Activated CD4-positive, alpha-beta T cell treated with anti-CD3 and anti-CD28 coated beads for 36 hours (primary cell): ENCODE results near the gene BHMT2. TPM values are rescaled to one million over a fixed set of nuclear protein-coding genes. Genes with fewer than 3 reads are reported as not detected.

Source experiments
- ATAC-seq: fragments of 200-7000 bp; cut with Tn5 transposase; one replicate; pipeline ENCODE4 v1.10.0; 2021; ENCODE audit warnings: mild to moderate bottlenecking, moderate library complexity
- CTCF ChIA-PET: fragments of 350-600 bp; sonication (Branson Sonifier 250); formaldehyde crosslinking; loops from one replicate; lab custom pipeline; 2021; ENCODE audit warnings: antibody characterized with exemption; lab: Charles Lee
- POLR2A ChIA-PET: fragments of 350-600 bp; sonication (Branson Sonifier 250); formaldehyde crosslinking; loops from one replicate; lab custom pipeline; 2021; ENCODE audit warnings: antibody characterized with exemption, inconsistent platforms; lab: Charles Lee
- DNase-seq: peaks from one replicate; pipeline ENCODE4 v3.0.0-alpha.2; 2020
- H3K27ac Mint-ChIP-seq: one replicate; pipeline ENCODE4 v1.8.0; 2021; ENCODE audit warnings: mixed read lengths
- H3K27me3 Mint-ChIP-seq: one replicate; pipeline ENCODE4 v1.8.0; 2021; ENCODE audit warnings: mixed read lengths
- H3K36me3 Mint-ChIP-seq: one replicate; pipeline ENCODE4 v1.8.0; 2021; ENCODE audit warnings: low read depth, mixed read lengths
- H3K4me1 Mint-ChIP-seq: one replicate; pipeline ENCODE4 v1.8.0; 2021; ENCODE audit warnings: mixed read lengths
- H3K4me3 Mint-ChIP-seq: one replicate; pipeline ENCODE4 v1.8.0; 2021; ENCODE audit warnings: mild to moderate bottlenecking, moderate library complexity, mixed read lengths
- H3K9me3 Mint-ChIP-seq: one replicate; pipeline ENCODE4 v1.8.0; 2021; ENCODE audit warnings: low read depth, mixed read lengths
- intact Hi-C, 2 experiments: fragments of 100-400 bp; cut with DNase I in 1 of 2; cut with micrococcal nuclease in 1 of 2; formaldehyde crosslinking; loops; one replicate each; pipeline versions ENCODE4 v1.14.2 to v1.15.1; 2022 to 2024; cut with DNase I, micrococcal nuclease
- total RNA-seq, 2 experiments: library from RNA; stranded (reverse); gene quantifications; one replicate each; pipeline ENCODE4 v1.2.3, GENCODE V29; 2021

The BHMT2 gene, protein sequence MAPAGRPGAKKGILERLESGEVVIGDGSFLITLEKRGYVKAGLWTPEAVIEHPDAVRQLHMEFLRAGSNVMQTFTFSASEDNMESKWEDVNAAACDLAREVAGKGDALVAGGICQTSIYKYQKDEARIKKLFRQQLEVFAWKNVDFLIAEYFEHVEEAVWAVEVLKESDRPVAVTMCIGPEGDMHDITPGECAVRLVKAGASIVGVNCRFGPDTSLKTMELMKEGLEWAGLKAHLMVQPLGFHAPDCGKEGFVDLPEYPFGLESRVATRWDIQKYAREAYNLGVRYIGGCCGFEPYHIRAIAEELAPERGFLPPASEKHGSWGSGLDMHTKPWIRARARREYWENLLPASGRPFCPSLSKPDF
- total RNA-seq, result not detected

DNA sequence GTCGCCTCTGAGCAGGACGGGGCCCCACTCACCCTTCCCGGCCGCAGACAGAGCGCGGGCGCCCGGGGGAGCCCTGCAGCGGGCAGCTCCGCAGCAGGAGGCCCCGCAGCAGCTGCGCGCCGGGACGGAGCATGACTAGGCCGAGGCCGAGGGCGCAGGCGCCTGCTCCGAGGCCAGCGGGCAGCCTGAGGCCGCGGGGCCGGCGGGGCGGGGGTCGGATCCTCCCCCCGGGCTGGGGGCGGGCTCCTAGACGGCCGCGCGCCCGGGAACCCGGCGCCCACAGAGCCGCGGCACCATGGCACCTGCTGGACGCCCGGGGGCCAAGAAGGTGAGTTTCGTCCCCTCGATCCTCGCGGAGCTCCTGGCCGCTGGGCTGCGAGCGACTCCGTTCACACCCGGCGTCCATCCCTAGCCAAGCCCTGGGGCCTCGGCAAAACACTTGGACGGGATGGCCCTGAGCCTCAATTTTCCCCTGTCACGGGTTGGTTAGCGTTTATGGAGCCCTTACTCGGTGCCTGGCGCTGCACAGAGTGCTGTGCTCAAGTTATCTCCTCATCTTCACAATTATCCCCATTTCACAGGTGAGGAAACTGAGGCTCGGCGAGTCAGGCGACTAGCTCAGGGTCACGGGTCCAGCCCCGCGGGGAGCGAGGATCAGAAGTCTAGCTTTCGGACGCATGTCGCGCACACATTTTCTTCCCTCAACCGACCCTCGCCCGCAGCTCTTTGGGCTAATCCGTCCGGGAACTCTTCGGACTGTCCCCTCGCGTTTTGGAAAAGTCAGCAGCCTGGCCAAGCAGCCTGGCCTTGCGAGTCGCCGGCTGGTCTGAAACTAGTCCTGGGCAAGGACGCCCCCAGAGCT is at the start of gene BHMT2, which contains the start of gene DMGDH:
BHMT2 (plus strand) TSS at position 280 of the 862 bp plus-strand sequence; CDS start at position 296, 16 bp downstream.
DMGDH (minus strand) TSS at position 187 of the 862 bp plus-strand sequence; CDS start at position 133, 54 bp downstream.
- intact Hi-C loops, result no loop called here
- H3K4me3 Mint-ChIP-seq, result no peak within 1 kb of the TSS
- CTCF ChIA-PET, result interaction anchor here (0.6 to 1.5 kb wide), 3 partner anchors 13 to 63 kb away, joined by 3 to 4 read pairs (median 4); no protein-coding TSS in a partner anchor

DNA sequence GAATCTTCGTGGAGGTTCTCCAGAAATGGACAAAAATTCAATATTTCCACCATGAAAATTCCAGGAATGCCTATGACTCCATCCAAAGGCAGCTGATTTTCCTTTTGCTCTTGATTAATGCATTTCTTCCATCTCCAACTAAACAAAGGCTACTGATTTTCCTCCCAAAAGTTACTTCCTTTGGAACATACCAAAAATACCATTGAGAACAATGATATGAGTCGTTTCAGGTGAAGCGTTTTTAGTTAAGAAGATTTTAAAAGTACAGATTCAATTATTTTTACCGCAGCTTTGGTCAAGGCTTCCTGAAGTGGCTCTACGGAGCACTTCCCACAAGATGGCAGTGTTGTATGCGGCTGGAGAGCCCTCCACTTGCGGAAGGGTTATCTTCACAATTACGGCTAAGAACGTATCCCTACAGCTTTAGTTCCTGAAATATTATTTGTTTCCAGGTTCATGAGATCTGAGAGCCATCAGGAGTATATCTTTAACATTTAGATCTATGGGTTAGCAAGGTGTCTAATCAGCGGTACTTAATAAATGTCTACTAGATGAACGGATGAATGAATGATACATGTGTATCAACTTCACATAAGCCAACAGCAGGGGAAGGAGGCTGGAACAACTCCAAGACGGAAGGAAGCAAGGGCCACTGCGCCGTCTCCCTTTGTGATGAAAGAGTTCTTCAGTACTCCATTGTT is 48.6 kb upstream of the BHMT2 start:
- no peak for ATAC-seq
- DNase-seq, result peak; percentile 70
- H3K4me3 Mint-ChIP-seq, result no peak overlapping the region
- H3K36me3 Mint-ChIP-seq, result no peaks in the 10 kb centered on the region
- H3K4me1 Mint-ChIP-seq, result peaks cover 2% of the 10 kb centered on the region
- ChIA-PET CTCF (interaction anchor here (0.6 to 8.4 kb wide), 29 partner anchors 9 to 1083 kb away, joined by 3 to 299 read pairs (median 4); partner anchors contain the start of gene ARSB), POLR2A (no interaction called here)
- peaks cover 33% of the 10 kb centered on the region for H3K27me3 Mint-ChIP-seq
- H3K27ac Mint-ChIP-seq, result no peak overlapping the region
- no peaks in the 10 kb centered on the region for H3K9me3 Mint-ChIP-seq
- intact Hi-C loops, result loop anchor here (1.0 to 5.0 kb wide), 5 partner anchors 112 to 1062 kb away; no protein-coding TSS in a partner anchor

More for the DNA sequence above, at the start of gene BHMT2, which contains the start of gene DMGDH:
- Mint-ChIP-seq H3K27ac (no peak within 1 kb of the TSS), H3K9me3 (peaks cover 2% of the 10 kb centered on the region), H3K4me1 (no peaks in the 10 kb centered on the region), H3K27me3 (peaks cover 33% of the 10 kb centered on the region), H3K36me3 (no peaks in the 10 kb centered on the region)
- DNase-seq (peak; percentile 21), ATAC-seq (peak; percentile 49)
- POLR2A ChIA-PET, result no interaction called here

DNA sequence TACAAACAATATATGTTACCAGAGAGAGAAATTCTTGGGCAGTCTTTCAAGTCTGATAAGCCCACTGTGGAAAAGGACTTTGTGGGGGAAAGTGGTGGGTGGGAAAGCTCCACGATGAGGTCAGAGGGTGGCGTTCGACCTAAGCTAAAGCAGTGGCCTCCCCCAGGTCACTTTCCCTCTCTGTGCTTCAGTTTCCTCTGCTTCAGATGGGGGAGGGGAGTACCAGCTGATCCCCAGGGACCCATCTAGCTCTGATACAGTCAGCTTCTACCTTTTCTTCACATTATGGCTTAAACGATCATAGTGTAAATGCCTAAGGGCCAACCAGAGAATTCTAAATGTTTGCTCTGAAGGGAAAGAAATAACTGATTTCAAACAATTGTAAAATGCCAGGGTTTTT is 47.8 kb upstream of the BHMT2 start:
- ChIA-PET POLR2A (no interaction called here), CTCF (interaction anchor here (0.6 to 8.4 kb wide), 22 partner anchors 9 to 1083 kb away, joined by 3 to 299 read pairs (median 4); partner anchors contain the start of gene BHMT2)
- intact Hi-C loops, result loop anchor here (1.0 to 5.0 kb wide), 5 partner anchors 112 to 1061 kb away; no protein-coding TSS in a partner anchor
- Mint-ChIP-seq H3K27me3 (peaks cover 37% of the 10 kb centered on the region), H3K36me3 (no peaks in the 10 kb centered on the region), H3K4me3 (no peak overlapping the region), H3K4me1 (peaks cover 2% of the 10 kb centered on the region), H3K9me3 (no peaks in the 10 kb centered on the region), H3K27ac (no peak overlapping the region)
- DNase-seq, result no peak
- no peak for ATAC-seq

DNA sequence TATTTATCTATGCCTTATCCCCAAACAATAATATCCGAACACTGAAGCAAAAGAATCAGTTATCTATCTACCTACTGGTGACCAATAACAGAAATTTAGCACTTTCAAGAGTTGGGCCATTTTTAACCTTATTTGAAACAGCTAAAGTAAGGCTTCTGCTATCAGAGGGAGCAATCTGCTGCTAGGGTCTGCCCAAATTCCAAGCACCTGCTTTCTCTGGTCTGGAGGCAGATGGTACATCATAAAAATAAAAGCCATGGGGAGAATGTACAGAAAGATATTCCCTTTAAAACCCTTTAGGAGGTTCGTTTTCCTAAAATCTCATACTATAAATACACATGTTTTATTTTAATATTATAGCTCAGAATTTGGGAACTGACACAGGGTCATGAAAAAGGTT is 46.8 kb upstream of the BHMT2 start:
- ChIA-PET POLR2A (no interaction called here), CTCF (interaction anchor here (0.5 to 8.4 kb wide), 16 partner anchors 13 to 643 kb away, joined by 3 to 299 read pairs (median 4); no protein-coding TSS in a partner anchor)
- H3K27ac Mint-ChIP-seq, result no peak overlapping the region
- peaks cover 2% of the 10 kb centered on the region for H3K4me1 Mint-ChIP-seq
- H3K9me3 Mint-ChIP-seq, result no peaks in the 10 kb centered on the region
- intact Hi-C loops, result loop anchor here in 1 of 2 experiments (5.0 kb wide), 2 partner anchors 135 to 835 kb away; no protein-coding TSS in a partner anchor
- H3K4me3 Mint-ChIP-seq, result no peak overlapping the region
- H3K36me3 Mint-ChIP-seq, result no peaks in the 10 kb centered on the region
- H3K27me3 Mint-ChIP-seq, result peaks cover 44% of the 10 kb centered on the region
- ATAC-seq (no peak), DNase-seq (no peak)

DNA sequence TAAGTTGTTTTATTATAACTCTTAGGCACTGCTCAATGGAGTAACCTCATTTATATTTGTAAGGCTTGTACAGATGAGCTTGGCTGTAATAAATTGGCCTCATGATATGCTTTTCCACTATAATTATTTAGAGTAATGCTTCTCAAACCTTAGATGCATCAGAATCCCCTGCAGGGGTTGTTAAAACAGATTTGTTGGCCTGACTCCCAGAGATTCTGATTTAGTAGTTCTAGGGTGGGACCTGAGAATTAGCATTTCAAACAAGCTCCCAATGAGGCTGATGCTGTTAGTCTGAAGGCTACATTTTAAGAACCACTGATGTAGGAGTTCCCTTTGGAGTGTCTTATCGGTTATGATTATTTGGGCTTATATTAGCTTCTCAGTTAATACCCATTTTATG is 46.2 kb upstream of the BHMT2 start:
- no peaks in the 10 kb centered on the region for H3K36me3 Mint-ChIP-seq
- peaks cover 42% of the 10 kb centered on the region for H3K27me3 Mint-ChIP-seq
- ATAC-seq (no peak), DNase-seq (no peak)
- intact Hi-C loops, result loop anchor here in 1 of 2 experiments (5.0 kb wide), 2 partner anchors 136 to 834 kb away; no protein-coding TSS in a partner anchor
- H3K27ac Mint-ChIP-seq, result no peak overlapping the region
- peaks cover 2% of the 10 kb centered on the region for H3K4me1 Mint-ChIP-seq
- POLR2A ChIA-PET, result no interaction called here
- H3K4me3 Mint-ChIP-seq, result no peak overlapping the region
- CTCF ChIA-PET, result interaction anchor here (0.5 to 8.4 kb wide), 12 partner anchors 14 to 644 kb away, joined by 3 to 299 read pairs (median 6); no protein-coding TSS in a partner anchor
- H3K9me3 Mint-ChIP-seq, result no peaks in the 10 kb centered on the region

DNA sequence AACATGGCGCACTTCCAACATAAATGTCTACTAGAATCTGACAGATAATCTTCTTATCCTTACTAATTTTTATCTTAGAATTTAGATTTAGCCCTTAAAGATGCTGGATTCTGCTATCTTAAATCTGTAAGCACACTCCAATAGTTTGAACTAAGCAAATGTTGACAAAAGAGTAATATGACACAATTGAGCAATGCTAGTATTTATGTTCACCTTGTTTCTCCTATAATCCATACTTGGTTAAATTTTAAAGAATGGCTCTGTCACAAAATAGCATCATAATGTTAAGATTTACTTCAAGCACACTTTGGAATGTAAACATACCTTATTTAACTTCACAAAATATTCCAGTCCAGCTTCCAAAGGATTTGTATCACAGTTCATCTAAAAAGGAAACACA is 45.6 kb upstream of the BHMT2 start:
- POLR2A ChIA-PET, result no interaction called here
- Mint-ChIP-seq H3K9me3 (no peaks in the 10 kb centered on the region), H3K27me3 (peaks cover 42% of the 10 kb centered on the region), H3K4me3 (no peak overlapping the region), H3K27ac (no peak overlapping the region), H3K36me3 (no peaks in the 10 kb centered on the region), H3K4me1 (peaks cover 2% of the 10 kb centered on the region)
- DNase-seq (no peak), ATAC-seq (no peak)
- intact Hi-C loops, result loop anchor here (2.0 to 5.0 kb wide), 4 partner anchors 41 to 833 kb away; no protein-coding TSS in a partner anchor
- CTCF ChIA-PET, result interaction anchor here (1.3 to 8.4 kb wide), 15 partner anchors 8 to 512 kb away, joined by 3 to 299 read pairs (median 8); no protein-coding TSS in a partner anchor

DNA sequence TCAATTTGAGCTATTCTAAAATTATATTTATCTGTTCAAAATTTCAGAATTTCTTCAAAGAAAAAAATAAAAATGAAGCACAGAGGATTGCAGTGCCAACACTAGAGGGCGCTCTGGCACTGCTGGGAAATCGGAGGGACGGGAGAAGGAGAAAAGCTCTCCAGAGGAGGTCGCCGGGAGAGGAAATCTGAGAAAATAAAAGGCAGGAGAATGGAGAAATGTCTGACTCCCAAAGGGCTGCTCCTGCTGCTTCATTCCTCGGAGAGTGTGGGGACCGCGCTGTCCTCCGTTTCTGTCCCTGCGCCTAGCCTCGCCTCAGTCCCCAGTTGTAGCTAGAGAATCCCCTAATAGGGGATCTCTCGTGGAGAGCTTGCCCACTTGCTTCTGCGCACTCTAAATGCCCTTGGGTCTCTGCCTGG is 44.5 kb upstream of the BHMT2 start:
- ChIA-PET POLR2A (interaction anchor here (0.5 to 0.6 kb wide), 2 partner anchors 39 to 1131 kb away, joined by 4 to 5 read pairs; no protein-coding TSS in a partner anchor), CTCF (interaction anchor here (0.5 to 8.4 kb wide), 45 partner anchors 9 to 1881 kb away, joined by 3 to 299 read pairs (median 4); no protein-coding TSS in a partner anchor)
- H3K27me3 Mint-ChIP-seq, result peaks cover 36% of the 10 kb centered on the region
- no peaks in the 10 kb centered on the region for H3K36me3 Mint-ChIP-seq
- peaks cover 2% of the 10 kb centered on the region for H3K4me1 Mint-ChIP-seq
- no peak overlapping the region for H3K27ac Mint-ChIP-seq
- intact Hi-C loops, result loop anchor here (1.0 to 2.0 kb wide), 5 partner anchors 42 to 440 kb away; no protein-coding TSS in a partner anchor
- H3K9me3 Mint-ChIP-seq, result no peaks in the 10 kb centered on the region
- H3K4me3 Mint-ChIP-seq, result no peak overlapping the region
- ATAC-seq (no peak), DNase-seq (peak; percentile 78)

DNA sequence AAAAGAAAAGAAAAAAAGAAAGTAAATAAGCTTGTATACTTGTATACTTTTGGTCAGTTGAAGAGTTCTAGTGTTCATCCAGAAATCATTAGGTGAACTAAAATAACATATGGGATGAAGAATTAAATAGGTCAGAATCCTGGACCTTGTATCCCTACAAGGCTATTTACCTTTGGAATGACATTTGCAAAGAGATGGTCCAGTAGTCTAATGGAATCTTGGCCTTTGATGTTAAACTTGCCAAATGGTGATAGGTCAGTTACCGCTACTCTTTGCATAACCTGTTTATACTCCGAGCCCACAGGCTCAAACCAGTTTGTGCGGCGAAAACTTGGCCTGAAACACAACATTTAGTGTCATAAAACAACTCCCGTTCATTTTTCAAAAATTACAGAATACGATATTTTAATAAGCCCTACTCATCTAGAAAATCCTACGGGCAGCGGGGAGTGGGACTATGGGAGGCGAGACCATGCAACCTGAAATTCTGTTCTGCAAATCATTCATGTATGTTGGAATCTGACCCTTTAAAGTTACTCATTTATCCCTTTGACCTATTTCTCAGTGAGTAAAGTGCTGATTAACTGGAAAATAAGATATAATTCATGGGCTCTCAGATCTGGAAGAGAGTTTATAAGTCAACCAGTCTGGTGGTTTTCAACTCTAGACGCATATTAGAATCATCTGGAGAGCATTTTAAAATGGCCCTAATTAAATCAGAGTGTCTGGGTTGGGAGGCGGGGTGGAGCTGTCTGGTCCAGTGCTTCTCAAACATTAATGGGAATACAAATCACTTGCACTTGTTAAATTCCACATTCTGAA is 38.7 kb upstream of the BHMT2 start:
- Mint-ChIP-seq H3K27me3 (peaks cover 12% of the 10 kb centered on the region), H3K9me3 (no peaks in the 10 kb centered on the region), H3K36me3 (no peaks in the 10 kb centered on the region), H3K4me3 (no peak overlapping the region), H3K4me1 (no peaks in the 10 kb centered on the region), H3K27ac (no peak overlapping the region)
- intact Hi-C loops, result no loop called here
- ChIA-PET POLR2A (no interaction called here), CTCF (interaction anchor here (0.5 to 4.7 kb wide), 3 partner anchors 10 to 102 kb away, joined by 3 to 36 read pairs (median 3); no protein-coding TSS in a partner anchor)
- no peak for ATAC-seq
- no peak for DNase-seq

DNA sequence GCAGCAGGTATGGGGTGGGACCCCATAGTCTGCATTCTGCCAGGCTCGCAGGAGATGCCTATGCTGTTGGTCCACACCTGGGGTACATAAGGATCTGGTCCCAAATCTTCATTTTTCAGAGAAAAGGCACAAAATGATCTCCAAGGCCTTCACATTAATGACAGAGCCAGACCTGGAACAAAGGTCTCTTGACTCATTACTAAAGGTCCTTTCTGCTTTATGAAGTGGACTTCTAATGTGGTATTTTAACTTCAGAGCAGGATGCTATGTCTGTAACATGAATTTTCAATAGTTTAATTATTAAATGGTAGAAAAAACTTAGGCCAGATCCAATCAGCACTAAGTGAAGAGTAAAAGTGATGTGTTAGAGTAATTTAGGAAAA is 38.1 kb upstream of the BHMT2 start:
- Mint-ChIP-seq H3K27me3 (peaks cover 9% of the 10 kb centered on the region), H3K9me3 (no peaks in the 10 kb centered on the region), H3K27ac (no peak overlapping the region), H3K36me3 (no peaks in the 10 kb centered on the region), H3K4me1 (no peaks in the 10 kb centered on the region), H3K4me3 (no peak overlapping the region)
- POLR2A ChIA-PET, result no interaction called here
- no peak for DNase-seq
- no peak for ATAC-seq
- intact Hi-C loops, result no loop called here
- CTCF ChIA-PET, result interaction anchor here (0.5 kb wide), 1 partner anchor 101 kb away, joined by 3 read pairs; no protein-coding TSS in a partner anchor
